Islet of Langerhans (tissue), 1 donor: ENCODE measurements around the gene EML4.

Experiments used
- FAIRE-seq: peaks from one replicate; lab custom pipeline; 2011; peaks lifted over from hg19 to GRCh38; lab: Jason Lieb, UNC

Gene EML4

DNA sequence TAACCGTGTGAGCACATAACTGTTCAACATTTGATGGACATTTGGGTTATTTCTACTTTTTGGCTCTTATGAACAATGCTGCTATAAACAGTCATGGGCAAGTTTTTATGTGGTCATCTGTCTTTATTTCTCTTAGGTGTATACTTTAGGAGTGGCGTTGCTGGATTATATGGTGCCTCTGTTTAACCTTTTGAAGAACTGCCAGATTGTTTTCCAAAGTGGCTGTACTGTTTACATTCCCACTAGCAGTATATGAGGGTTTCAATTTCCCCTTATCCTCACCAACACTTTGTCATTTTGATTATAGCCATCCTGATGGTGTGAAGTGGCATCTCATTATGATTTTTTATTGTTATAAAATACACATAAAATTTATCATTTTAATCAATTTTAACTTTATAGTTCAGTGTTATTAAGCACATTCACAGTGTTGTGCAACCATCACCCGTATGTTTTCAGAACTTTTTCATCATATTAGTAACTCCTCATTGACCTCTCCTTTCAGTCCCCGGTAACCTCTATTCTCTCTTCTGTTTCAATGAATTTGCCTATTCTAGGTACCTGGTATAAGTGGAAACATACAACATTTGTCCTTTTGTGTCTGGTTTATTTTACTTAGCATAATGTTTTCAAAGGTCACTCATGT lies 55.4 kb downstream of the EML4 start:
- FAIRE-seq = no peak

DNA sequence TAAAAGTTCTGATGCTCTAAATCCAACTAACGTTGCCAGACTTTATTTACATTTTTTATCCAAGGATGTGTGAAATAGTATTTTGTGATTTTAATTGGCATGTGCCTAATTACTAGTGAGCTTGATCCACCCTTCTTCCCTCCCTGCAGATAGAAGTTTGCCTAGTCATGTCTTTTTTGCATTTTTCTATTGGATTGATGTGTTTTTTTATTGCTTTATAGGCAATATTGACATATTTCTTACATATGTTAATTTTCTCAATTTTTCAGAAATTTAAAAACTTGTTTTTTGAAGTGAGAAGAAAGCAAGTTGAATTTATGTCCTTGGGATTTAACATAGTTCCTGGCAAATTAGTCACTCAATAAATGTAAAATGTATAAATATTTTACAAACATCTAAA lies 56.4 kb downstream of the EML4 start:
- no peak for FAIRE-seq

DNA sequence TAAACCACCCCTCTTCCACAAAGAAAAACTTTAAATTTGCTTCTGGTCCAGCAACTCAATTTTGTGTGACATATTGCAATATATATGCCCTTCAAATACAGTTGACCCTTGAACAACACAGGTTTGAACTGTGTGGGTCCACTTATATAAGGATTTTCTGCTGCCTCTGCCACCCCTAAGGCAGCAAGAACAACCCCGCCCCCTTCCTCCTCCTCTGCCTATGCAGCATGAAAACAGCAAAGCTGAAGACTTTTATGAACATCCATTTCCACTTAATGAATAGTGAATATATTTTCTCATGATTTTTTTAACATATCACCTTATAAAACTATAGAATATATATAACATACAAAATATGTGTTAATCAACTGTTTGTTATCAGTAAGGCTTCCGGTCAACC lies 58.3 kb downstream of the EML4 start:
- FAIRE-seq = no peak

DNA sequence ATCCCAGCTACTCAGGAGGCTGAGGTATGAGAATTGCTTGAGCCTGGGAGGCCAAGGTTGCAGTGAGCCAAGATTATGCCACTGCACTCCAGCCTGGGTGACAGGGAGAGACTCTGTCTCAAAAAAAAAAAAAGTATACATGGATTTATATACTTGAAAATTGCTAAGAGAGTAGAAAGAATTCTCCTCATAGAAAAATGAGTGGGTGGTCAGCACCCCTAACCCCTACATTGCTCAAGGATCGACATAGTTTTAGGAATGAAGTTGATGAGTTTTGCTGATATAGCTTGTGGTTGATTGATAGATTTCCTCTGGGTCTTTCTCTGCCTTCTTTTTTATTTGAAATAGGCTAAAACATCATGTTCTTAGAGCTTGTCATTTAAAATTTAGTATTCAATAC lies 58.9 kb downstream of the EML4 start:
- no peak for FAIRE-seq

DNA sequence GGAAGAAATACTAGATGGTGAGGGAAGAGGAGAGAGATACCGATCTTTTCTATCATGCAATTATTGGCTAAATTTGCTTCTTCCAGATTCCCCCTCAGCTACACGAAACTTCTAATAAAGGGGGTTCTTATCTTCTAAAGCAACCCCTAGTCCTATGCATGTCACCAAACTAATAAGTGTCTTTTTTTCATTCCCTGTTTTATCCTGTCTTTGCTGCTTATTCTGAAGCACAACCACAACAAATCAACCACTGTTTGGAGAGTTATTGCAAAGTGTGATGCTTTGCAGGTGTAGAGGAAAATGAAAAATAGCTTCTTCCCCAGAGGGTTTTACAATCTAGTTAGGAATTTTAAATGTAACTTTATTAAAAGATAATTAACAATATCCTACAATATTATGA lies 60.8 kb downstream of the EML4 start:
- no peak for FAIRE-seq

DNA sequence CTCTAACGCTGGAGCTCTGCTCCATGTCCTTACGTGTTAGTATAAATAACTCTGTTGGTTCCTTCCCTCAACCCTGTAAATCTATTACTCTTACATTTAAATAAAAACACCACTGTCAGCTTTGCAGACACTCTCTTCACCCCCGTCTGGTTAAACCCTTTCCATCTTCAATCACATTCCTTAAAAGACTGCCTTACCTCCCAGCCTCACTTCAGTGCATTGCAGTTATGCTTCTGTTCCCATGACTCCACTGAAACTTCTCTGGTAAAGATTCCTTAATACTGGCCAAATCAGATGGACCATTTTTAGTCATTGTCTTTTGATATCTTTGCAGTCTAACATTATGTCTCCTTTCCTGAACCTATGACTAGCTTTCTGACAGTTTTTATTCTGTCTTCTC lies 61.7 kb downstream of the EML4 start:
- FAIRE-seq = no peak

DNA sequence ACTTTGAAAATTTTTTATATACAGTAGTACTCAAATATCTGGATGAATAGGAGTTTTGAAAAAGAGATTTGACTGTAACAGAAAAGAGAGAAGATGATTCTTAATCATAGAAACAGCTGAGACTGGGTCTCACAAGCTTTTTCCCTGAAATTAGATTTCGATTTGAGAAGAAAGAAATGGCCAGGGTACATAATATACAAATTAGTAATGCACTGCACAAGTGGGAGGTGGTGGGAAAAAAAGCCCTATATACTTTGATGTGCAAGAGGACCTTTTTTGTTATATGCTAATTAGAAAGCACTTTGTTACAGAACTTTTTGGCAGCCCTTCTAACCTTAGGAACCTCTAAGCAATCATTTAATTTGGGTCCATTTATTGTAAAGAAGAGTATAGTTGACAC lies 62.9 kb downstream of the EML4 start:
- no peak for FAIRE-seq

DNA sequence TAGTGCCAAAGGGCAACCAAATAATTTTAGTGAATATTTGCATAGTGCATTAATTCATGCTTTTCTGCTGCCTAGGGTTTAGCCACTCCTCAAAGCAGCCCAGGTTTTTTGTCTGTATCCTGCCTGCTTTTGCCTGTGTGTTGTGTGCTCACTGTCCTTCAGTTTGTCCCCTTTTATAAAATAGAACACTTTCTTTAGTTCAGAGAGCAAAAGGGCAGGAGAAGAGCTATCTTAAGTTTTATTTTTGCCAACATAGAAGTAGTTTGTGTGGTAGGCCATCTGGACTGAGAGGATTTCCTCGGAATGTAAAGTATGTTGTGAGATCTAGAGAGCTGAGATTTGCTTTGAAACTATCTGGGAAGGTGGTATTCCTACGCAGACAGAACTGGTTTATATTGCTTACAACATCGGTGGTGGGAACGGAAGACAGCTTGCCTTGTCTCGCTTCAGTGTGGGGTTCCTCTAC lies 64.9 kb downstream of the EML4 start:
- FAIRE-seq = no peak

DNA sequence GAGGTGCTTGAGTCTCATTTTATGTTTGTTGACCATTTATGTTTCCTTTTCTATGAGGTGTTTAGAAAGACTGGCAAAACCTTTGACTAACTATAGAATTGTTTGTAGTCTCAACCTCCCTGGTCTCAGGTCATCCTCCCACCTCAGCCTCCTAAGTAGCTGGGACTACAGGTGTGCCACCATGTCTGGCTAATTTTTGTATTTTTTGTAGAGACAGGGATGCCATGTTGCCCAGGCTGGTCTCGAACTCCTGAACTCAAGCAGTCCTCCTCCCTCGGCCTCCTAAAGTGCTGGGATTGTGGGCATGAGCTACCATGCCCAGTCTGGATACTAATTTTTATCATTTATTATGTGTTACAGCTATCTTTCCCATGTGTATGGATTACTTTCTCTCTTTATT lies 67.8 kb downstream of the EML4 start:
- no peak for FAIRE-seq

DNA sequence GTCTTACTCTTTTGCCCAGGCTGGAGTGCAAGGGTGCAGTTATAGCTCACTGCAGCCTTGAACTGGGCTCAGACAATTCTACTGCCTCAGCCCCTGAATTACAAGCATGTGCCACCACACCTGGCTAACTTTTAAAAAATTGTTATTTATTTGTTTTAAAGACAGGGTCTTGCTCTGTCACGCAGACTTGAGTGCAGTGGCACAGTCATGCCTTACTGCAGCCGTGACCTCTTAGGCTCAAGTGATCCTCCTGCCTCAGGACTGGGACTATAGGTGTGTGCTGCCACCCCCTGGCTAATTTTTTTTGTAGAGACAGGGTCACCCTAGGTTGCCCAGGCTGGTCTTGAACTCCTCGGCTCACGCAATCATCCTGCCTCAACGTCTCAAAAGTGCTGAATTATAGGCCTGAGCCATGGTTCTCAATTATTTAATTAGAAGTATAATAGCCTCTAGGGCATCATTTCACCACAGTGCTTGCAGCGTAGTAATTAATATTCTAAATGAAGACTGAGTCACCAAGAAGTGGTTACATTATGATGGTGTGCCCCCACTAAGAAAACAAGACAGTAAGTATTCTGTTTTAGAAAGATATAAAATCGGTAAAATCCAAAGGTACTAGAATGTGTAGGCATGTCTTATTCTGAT lies 69.6 kb downstream of the EML4 start:
- FAIRE-seq = peak; percentile 86

DNA sequence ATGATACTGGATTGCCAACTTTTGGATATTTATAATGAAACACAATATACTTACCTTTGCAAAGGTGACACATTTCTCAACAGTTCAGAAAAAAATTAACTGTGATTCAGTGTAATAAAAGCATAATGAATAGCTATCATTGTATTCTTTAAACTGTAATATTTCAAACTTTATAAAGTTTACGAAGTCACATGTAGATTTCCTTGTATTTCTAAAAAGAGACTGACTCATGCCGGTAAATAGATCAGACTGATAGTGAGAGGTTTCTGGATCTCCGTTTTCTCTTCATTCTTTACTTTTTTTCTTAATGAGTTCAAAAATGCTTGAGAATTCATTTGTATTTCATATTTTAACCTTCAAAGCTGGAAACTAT lies 70.1 kb downstream of the EML4 start:
- FAIRE-seq = no peak

DNA sequence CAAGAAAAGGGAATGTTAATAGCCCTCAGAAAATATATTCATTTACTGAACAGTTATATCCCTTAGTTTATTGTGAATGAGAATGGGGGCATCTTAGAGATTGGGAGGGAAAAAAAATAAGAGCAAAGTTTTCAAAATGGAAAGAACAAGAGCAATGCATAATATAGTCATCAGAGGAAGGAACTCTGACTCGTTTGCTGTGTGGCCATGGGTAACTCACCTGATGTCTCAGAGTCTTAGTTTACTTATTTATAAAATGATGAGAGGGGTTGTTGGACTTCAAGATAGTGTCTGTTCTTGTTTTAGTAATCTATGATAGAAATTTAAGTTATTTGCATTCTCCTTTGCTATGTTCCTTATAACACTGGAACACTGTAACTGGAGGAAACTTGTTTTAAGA lies 70.7 kb downstream of the EML4 start:
- no peak for FAIRE-seq

DNA sequence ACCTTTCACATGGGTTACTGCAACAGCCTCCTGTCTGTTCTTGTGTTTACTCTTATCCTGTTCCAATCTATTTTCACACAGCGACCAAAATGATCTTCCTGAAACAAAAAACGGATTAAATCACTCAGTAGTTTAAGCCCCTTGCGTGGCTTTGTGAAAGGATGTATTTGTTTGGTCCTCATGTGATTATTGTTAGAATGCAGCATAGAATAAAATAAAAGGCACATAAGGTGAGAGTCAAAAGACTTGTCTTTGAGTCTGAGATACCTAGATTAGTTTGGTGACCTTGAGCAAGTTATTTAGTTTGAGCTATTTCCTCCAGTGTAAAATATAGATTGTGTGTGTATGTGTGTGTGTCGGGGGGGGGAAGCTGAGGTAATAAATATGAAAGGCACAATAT lies 72.4 kb downstream of the EML4 start:
- no peak for FAIRE-seq

DNA sequence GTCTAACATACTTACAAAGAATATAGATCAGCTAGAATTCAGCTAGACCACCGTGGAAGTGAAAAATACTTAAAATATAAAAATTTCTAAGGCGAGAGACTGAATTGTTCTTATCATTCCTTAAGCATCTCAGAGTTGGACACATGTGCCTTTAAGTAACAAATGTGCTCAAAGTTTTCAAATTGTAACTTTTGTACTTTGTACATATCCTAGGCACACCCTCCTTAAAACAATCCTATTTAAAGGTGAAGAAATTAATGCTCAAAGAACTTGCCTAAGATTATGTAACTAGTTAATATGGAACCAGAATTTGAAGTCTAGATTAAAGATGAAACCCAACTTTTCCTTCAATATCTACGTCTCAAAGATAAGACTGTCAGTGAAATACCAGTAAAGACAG lies 74.1 kb downstream of the EML4 start:
- FAIRE-seq = no peak

DNA sequence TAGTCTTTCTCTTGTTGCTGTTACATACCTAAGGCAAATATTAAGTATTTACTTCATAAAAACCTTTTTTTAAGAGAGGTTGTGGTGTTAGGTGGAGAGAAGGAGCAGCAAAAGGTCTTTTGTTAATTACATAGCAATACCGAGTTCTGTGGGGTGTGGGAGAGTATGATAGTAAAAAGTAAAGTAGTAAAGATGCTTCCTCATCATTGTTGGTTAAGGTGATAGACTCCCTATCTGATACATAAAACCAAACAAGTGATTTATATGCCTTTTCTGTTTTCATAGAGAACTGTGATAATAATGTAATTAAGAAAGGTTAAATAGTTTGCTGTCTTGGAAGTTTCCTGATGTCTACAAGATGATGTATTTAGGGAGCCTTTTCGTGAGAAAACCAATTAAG lies 75.4 kb downstream of the EML4 start:
- no peak for FAIRE-seq

DNA sequence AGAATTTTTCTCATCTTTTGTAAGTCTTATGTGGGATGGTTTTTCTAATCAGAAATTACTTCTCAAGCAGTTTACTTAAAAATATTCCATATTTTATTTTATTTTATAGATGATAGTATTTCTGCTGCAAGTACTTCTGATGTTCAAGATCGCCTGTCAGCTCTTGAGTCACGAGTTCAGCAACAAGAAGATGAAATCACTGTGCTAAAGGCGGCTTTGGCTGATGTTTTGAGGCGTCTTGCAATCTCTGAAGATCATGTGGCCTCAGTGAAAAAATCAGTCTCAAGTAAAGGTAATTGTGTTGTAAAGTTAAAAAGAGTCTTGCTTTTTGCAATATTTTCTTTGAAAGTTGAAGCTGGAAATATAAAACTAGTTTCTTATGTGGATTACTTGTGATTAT lies 76.2 kb downstream of the EML4 start:
- no peak for FAIRE-seq

DNA sequence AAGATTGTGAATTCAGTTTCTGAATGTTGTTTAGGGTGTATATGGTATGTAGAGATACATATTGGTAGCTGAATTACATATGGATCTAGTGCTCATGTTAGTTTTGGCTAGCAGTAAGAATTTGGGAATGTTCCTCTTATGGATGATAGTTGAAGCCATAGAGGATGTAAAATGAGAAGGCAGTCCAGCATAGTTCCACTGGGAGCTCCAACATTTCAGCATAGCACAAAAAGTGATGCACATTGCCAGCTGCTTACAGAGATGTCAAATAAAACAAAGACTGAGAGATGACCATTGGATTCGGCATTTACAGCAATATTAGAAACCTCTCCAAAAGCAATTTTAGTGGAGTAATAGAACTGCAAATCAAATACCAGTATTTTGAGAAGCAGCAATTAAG lies 77.4 kb downstream of the EML4 start:
- no peak for FAIRE-seq

DNA sequence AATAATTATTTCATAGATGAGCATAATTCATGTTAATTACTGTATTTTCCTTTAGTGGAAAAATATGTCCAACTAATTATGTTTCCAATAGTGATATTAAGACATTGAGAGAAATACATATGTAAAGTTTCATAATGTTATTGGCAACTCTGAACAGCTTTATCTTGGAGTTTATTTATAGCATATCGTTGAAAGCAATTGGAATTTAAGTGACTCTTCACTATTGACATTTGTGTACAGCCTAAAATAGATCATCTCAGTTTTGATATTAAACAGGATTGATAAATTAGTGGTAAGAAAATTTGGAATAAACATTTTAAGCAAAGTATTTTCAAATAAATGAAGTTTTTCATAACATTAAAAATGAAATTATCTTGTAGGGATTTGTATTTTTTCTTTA lies 79.7 kb downstream of the EML4 start:
- FAIRE-seq = peak; percentile 55

DNA sequence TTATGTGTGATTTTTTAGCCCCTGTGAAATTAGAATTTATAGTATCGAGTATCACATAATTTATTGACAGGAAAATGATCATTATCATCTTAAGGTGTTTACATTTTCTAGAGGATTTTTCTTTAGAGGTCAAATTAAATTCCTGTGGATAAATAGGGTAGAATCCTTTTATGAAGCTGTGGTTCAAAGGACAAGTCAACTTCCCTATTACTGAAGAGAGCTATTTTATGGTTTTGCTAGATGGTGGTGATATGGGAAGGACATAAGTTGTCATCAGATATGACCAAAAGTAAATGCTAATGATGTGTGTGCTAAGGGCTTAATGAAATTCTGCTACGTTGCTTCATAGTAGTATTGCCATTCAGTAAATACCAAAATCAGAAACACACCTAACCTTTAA lies 80.1 kb downstream of the EML4 start:
- FAIRE-seq = no peak

DNA sequence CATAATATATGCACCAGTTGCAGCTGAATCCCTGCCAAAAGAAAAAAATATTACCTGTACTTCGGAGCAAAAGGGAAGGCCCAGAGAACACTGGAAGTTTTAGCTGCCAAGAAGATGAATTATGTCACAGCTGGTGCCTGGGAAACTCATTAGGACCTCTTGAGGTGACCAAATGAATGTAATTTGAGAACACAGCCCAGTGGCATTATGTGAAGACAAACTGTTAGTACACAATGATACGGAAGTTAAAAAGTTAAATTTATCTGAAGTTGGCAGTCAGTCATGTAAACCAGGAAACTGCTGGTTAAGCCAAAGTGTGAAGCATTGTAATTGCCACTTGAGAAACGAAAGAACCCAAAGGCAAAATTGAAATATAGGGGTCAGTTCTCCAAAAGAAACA lies 80.7 kb downstream of the EML4 start:
- peak; percentile 62 for FAIRE-seq

DNA sequence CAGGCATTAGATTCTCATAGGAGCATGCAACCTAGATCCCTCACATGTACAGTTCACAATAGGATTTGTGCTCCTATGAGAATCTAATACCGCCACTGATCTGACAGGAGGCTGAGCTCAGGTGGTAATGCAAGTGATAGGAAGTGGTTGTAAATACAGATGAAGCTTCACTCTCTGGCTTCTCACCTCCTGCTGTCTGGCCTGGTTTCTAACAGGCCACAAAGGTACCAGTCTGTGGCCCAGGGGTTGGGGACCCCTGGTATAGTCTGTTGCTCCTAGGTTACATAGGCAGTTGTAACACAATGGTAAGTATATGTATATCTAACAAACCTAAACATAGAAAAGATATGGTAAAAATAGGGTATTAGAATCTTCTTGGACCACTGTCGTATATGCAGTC lies 81.8 kb downstream of the EML4 start:
- FAIRE-seq = no peak

DNA sequence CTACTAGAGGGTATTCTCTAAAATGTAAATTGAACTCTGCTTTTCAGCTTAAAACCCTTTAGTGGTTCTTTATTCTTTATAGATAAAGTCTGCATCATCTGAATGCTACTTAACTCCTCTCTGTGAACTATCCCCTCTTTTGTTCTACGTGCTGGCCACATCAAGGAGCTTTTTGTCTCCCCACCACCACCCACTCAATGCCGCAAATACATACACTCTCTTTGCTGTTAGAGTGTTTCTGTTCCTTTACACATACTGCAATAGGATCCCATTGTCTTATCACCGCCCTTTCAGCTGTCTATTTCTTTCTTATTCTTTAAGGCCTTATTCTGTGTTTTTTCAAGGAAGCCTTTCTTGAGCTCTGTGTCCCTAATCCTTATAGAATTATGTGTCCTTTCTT lies 83.3 kb downstream of the EML4 start:
- FAIRE-seq = no peak

DNA sequence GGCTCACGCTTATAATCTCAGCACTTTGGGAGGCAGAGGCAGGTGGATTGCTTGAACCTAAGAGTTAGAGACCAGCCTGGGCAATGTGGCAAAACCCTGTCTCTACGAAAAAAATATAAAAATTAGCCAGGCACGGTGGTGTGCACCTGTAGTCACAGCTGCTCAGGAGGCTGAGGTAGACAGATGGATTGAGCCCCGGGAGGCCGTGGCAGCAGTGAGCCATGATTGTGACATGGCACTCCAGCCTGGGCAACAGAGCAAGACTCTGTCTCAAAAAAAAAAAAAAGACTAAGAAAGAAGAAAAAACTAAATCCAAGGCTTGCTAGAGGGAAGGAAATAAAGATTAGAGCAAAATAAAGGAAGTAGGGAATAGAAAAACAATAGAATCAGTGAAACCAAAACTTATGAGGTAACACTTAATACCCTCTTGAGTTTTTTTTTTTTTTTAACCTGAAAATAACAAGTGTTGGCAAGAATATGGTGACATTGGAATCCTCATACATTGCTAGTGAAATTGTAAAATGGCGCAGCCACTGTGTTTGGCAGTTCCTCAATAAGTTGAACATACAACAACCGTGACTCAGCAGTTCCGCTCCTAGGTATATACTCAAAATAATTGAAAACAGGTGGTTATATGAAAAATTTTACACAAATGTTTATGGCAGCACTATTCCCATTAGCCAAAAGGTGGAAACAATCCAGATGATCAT lies 85.2 kb downstream of the EML4 start:
- FAIRE-seq = no peak

DNA sequence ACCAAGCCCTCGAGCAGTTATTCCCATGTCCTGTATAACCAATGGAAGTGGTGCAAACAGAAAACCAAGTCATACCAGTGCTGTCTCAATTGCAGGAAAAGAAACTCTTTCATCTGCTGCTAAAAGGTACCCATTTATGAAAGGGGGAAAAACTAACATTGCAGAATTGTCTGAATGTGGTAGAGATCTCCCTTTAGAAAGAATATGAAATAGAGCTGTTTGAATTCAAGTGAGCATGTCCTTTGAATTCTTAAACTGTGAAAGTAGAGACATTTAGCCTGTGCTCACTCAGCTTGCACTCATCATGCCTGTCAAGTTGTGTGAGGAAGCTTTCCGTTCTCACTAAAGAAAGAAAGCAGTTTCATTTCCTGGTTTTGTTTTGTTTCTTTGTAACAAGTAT lies 87.4 kb downstream of the EML4 start:
- no peak for FAIRE-seq
